ENCODE results near the gene ANKRD34A. TPM values are rescaled to one million over a fixed set of nuclear protein-coding genes. Genes with fewer than 3 reads are reported as not detected.
A peak's percentile ranks its signal among the peaks of the same experiment; 100 is the strongest.

The ANKRD34A gene
- polyA plus RNA-seq, 4 donors = 0.31 to 1.1 (median 0.51) TPM

DNA sequence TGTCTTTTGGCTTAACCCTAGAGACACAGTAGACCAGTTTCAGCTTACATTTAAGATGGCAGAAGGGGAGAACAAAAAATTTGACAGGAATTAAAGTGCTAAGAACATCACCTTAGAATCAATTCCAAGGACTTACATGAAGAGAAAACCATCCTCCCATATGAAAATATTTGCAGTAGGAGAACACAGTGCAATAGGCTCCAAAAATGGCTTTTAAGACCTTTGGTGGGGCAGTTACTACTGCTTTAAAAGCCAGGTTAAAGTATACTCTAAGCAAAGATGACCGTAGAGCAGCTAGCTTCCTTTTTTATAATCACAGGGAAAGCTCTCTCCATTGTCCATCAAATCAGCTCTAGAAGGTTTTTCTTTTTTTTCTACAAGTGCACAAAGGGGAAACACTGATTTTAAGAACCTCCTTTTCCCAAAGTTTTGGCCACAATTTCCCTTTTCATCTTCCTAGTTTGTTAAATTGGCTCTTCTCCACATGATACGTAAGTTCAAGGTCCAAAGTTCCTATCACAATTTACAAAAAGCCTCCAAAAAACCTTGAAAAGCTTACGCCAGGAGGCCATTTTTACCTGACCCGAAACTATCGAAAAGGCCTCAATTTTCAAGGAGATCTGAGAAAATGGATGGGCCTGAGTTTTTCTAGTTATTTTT is 28.7 kb upstream of the ANKRD34A start:
- Histone ChIP-seq H3K4me1 (ENCODE audit: control insufficient read depth in 3 of 3, insufficient read depth in 2 of 3, low read depth in 1 of 3, low read length in 2 of 3) (peaks cover 3 to 13% (median 11%) of the 10 kb centered on the region in 3 donors), H3K27ac (ENCODE audit: low read depth in 1 of 3, low read length in 2 of 3) (peak overlapping the region in 2 of 3 donors; percentile 86 to 95), H3K36me3 (ENCODE audit: control insufficient read depth in 3 of 3, insufficient read depth in 2 of 3, low read depth in 1 of 3, low read length in 3 of 3) (peaks cover 15 to 20% (median 20%) of the 10 kb centered on the region in 3 donors), H3K9me3 (ENCODE audit: control insufficient read depth in 2 of 2, insufficient read depth in 1 of 2, low read depth in 1 of 2, low read length in 1 of 2) (no peaks in the 10 kb centered on the region), H3K27me3 (ENCODE audit: control insufficient read depth in 3 of 3, insufficient read depth in 3 of 3, low read length in 3 of 3) (no peaks in the 10 kb centered on the region), H3K4me3 (ENCODE audit: low read depth in 1 of 3, low read length in 3 of 3) (peak overlapping the region; percentile 83 to 100 (median 87))
- DNase-seq (no peak), FAIRE-seq (no peak)
- 12 to 32% (median 24%) methylated on average over 5 of the region's 5 CpGs for WGBS, 3 donors

- Histone ChIP-seq H3K27me3 (ENCODE audit: control insufficient read depth in 3 of 3, insufficient read depth in 3 of 3, low read length in 3 of 3) (no peaks in the 10 kb centered on the region), H3K9me3 (ENCODE audit: control insufficient read depth in 2 of 2, insufficient read depth in 1 of 2, low read depth in 1 of 2, low read length in 1 of 2) (no peaks in the 10 kb centered on the region), H3K36me3 (ENCODE audit: control insufficient read depth in 3 of 3, insufficient read depth in 2 of 3, low read depth in 1 of 3, low read length in 3 of 3) (peaks cover 15 to 20% (median 20%) of the 10 kb centered on the region in 3 donors), H3K27ac (ENCODE audit: low read depth in 1 of 3, low read length in 2 of 3) (peak overlapping the region in 2 of 3 donors; percentile 86 to 95), H3K4me3 (ENCODE audit: low read depth in 1 of 3, low read length in 3 of 3) (peak overlapping the region; percentile 83 to 100 (median 87)), H3K4me1 (ENCODE audit: control insufficient read depth in 3 of 3, insufficient read depth in 2 of 3, low read depth in 1 of 3, low read length in 2 of 3) (peaks cover 3 to 11% (median 9%) of the 10 kb centered on the region in 3 donors)
- WGBS, 3 donors = 6 to 54% (median 24%) methylated on average over 1 of the region's 1 CpG
- FAIRE-seq (no peak), DNase-seq (peak in 1 of 2 donors; percentile 44)
Observed at GRCh38 chr1:145992502-145992936, 28.1 kb upstream of the ANKRD34A start.

DNA sequence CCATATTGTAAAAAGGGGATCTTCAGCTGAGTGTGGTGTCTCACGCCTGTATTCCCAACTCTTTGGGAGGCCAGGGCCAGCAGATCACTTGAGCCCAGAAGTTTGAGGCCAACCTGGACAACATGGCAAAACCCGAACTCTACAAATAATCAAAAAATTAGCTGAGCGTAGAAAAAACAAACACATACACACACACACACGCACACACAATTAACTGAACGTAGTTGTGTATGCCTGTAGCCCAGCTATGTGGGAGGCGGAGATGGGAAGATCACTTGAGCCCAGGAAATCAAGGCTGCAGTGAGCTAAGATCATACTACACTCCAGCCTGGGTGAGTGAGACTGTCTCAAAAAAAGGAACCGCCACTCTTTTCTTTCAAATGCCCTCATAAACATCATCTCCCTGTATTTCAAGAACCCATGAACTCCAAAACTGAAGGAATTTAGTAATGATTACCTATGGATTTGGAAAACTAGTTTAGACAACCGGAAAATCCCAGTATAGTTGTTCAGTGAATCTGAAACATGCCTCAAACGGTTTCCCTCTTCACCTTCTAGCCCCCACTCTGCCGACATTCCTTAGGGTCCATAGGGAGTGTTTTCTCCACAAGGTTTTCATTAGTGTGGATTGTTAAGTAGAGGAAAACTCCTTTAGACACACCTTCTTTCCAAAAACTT is 27.5 kb upstream of the ANKRD34A start:
- peaks cover 3 to 11% (median 6%) of the 10 kb centered on the region in 3 donors for H3K4me1 ChIP-seq (ENCODE audit: control insufficient read depth in 3 of 3, insufficient read depth in 2 of 3, low read depth in 1 of 3, low read length in 2 of 3)
- H3K27ac ChIP-seq (ENCODE audit: low read depth in 1 of 3, low read length in 2 of 3) = peak overlapping the region in 2 of 3 donors; percentile 81 to 86
- FAIRE-seq = no peak
- H3K27me3 ChIP-seq (ENCODE audit: control insufficient read depth in 3 of 3, insufficient read depth in 3 of 3, low read length in 3 of 3) = no peaks in the 10 kb centered on the region
- peaks cover 15 to 20% (median 20%) of the 10 kb centered on the region in 3 donors for H3K36me3 ChIP-seq (ENCODE audit: control insufficient read depth in 3 of 3, insufficient read depth in 2 of 3, low read depth in 1 of 3, low read length in 3 of 3)
- DNase-seq = peak in 1 of 2 donors; percentile 35
- 20 to 52% (median 43%) methylated on average over 10 of the region's 10 CpGs for WGBS, 3 donors
- peak overlapping the region in 1 of 3 donors; percentile 87 for H3K4me3 ChIP-seq (ENCODE audit: low read depth in 1 of 3, low read length in 3 of 3)
- no peaks in the 10 kb centered on the region for H3K9me3 ChIP-seq (ENCODE audit: control insufficient read depth in 2 of 2, insufficient read depth in 1 of 2, low read depth in 1 of 2, low read length in 1 of 2)

DNA sequence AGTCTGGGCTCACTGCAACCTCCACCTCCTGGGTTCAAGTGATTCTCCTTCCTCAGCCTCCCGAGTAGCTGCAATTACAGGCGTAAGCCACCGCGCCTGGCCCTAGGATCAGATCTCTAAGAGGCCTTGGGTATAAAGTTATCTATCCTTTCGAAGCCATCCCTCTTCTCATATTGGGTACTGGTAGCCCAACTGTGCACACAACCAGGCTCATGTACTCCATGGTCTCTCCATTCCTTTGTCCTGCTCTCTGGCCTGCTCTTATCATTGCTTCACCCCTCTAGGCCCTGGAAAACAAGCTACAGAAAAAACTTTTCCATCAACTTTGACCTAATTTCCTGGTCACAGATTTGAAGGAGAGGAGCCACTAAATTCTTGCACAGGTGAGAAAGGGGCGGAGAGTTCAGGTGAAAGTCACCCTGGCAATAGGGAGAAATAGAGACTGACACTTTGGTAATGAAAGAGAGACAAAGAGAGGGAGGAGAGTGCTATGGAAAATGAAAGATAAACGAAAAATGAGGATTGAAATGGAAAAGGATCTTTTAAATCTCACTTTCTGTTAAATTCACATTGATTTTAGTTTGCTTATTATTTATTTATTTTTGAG is 26.0 kb upstream of the ANKRD34A start:
- Histone ChIP-seq H3K27me3 (ENCODE audit: control insufficient read depth in 3 of 3, insufficient read depth in 3 of 3, low read length in 3 of 3) (no peaks in the 10 kb centered on the region), H3K36me3 (ENCODE audit: control insufficient read depth in 3 of 3, insufficient read depth in 2 of 3, low read depth in 1 of 3, low read length in 3 of 3) (peaks cover 15 to 20% (median 20%) of the 10 kb centered on the region in 3 donors), H3K4me1 (ENCODE audit: control insufficient read depth in 3 of 3, insufficient read depth in 2 of 3, low read depth in 1 of 3, low read length in 2 of 3) (peaks cover 3 to 15% (median 6%) of the 10 kb centered on the region in 3 donors), H3K9me3 (ENCODE audit: control insufficient read depth in 2 of 2, insufficient read depth in 1 of 2, low read depth in 1 of 2, low read length in 1 of 2) (no peaks in the 10 kb centered on the region), H3K4me3 (ENCODE audit: low read depth in 1 of 3, low read length in 3 of 3) (no peak overlapping the region), H3K27ac (ENCODE audit: low read depth in 1 of 3, low read length in 2 of 3) (peak overlapping the region; percentile 8 to 80 (median 37))
- no peak for FAIRE-seq
- peak; percentile 60 to 65 for DNase-seq
- 35 to 68% (median 54%) methylated on average over 7 of the region's 7 CpGs for WGBS, 3 donors

- Histone ChIP-seq H3K4me1 (ENCODE audit: control insufficient read depth in 3 of 3, insufficient read depth in 2 of 3, low read depth in 1 of 3, low read length in 2 of 3) (peaks cover 6 to 18% (median 6%) of the 10 kb centered on the region in 3 donors), H3K27me3 (ENCODE audit: control insufficient read depth in 3 of 3, insufficient read depth in 3 of 3, low read length in 3 of 3) (no peaks in the 10 kb centered on the region), H3K27ac (ENCODE audit: low read depth in 1 of 3, low read length in 2 of 3) (no peak overlapping the region), H3K9me3 (ENCODE audit: control insufficient read depth in 2 of 2, insufficient read depth in 1 of 2, low read depth in 1 of 2, low read length in 1 of 2) (no peaks in the 10 kb centered on the region), H3K4me3 (ENCODE audit: low read depth in 1 of 3, low read length in 3 of 3) (no peak overlapping the region), H3K36me3 (ENCODE audit: control insufficient read depth in 3 of 3, insufficient read depth in 2 of 3, low read depth in 1 of 3, low read length in 3 of 3) (peaks cover 3 to 14% (median 8%) of the 10 kb centered on the region in 3 donors)
- WGBS, 3 donors = 52 to 73% (median 61%) methylated on average over 5 of the region's 5 CpGs
- DNase-seq (no peak), FAIRE-seq (no peak)
Observed at GRCh38 chr1:145988773-145989172, 24.4 kb upstream of the ANKRD34A start.

DNA sequence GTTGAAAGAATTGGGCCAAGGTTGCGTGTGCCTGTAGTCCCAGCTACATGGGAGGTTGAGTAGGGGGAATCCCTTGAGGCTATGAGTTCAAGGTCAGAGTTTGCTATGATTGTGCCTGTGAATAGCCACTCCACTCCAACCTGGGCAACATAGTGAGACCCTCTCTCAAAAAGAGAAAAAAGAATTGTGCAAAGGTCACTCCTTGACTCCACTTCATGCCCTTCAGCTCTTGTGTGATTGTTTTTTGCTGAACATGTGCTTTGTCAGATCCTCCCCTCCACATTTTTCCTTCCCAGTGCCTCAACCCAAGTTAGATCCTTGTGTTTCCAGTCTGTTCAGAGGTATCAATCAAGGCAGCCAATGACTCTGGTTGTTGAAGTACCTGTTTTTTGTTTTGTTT is 23.6 kb upstream of the ANKRD34A start:
- no peak for DNase-seq
- 91 to 100% (median 100%) methylated on average over 1 of the region's 1 CpG for WGBS, 3 donors
- FAIRE-seq = no peak
- H3K27ac ChIP-seq (ENCODE audit: low read depth in 1 of 3, low read length in 2 of 3) = peak overlapping the region in 1 of 3 donors; percentile 23
- H3K4me1 ChIP-seq (ENCODE audit: control insufficient read depth in 3 of 3, insufficient read depth in 2 of 3, low read depth in 1 of 3, low read length in 2 of 3) = peaks cover 8 to 19% (median 8%) of the 10 kb centered on the region in 3 donors
- H3K27me3 ChIP-seq (ENCODE audit: control insufficient read depth in 3 of 3, insufficient read depth in 3 of 3, low read length in 3 of 3) = no peaks in the 10 kb centered on the region
- peaks cover 3 to 5% (median 4%) of the 10 kb centered on the region in 3 donors for H3K36me3 ChIP-seq (ENCODE audit: control insufficient read depth in 3 of 3, insufficient read depth in 2 of 3, low read depth in 1 of 3, low read length in 3 of 3)
- H3K4me3 ChIP-seq (ENCODE audit: low read depth in 1 of 3, low read length in 3 of 3) = no peak overlapping the region
- no peaks in the 10 kb centered on the region for H3K9me3 ChIP-seq (ENCODE audit: control insufficient read depth in 2 of 2, insufficient read depth in 1 of 2, low read depth in 1 of 2, low read length in 1 of 2)

- WGBS, 3 donors = 94 to 96% (median 96%) methylated on average over 6 of the region's 6 CpGs
- no peak for DNase-seq
- Histone ChIP-seq H3K36me3 (ENCODE audit: control insufficient read depth in 3 of 3, insufficient read depth in 2 of 3, low read depth in 1 of 3, low read length in 3 of 3) (no peaks in the 10 kb centered on the region), H3K4me1 (ENCODE audit: control insufficient read depth in 3 of 3, insufficient read depth in 2 of 3, low read depth in 1 of 3, low read length in 2 of 3) (peaks cover 2 to 16% (median 9%) of the 10 kb centered on the region in 3 donors), H3K9me3 (ENCODE audit: control insufficient read depth in 2 of 2, insufficient read depth in 1 of 2, low read depth in 1 of 2, low read length in 1 of 2) (no peaks in the 10 kb centered on the region), H3K27ac (ENCODE audit: low read depth in 1 of 3, low read length in 2 of 3) (peak overlapping the region in 1 of 3 donors; percentile 85), H3K27me3 (ENCODE audit: control insufficient read depth in 3 of 3, insufficient read depth in 3 of 3, low read length in 3 of 3) (no peaks in the 10 kb centered on the region), H3K4me3 (ENCODE audit: low read depth in 1 of 3, low read length in 3 of 3) (no peak overlapping the region)
- FAIRE-seq = no peak
Observed at GRCh38 chr1:145986551-145986950, 22.2 kb upstream of the ANKRD34A start.

Measured in small intestine (tissue), 7 donors.